Breast epithelium (tissue), 3 donors: ENCODE measurements around the gene NUP37.

ENCODE experiments used
- POLR2A ChIP-seq: fragments of 450-650 bp; IDR thresholded peaks from one replicate; pipeline ENCODE4 v1.6.1; 2016; ENCODE audit warnings: antibody characterized with exemption, mild to moderate bottlenecking, moderate library complexity
- POLR2AphosphoS5 ChIP-seq, 3 donors: sonication (generic); formaldehyde crosslinking; IDR thresholded peaks; one replicate each; pipeline ENCODE4 v1.6.1; 2017; ENCODE audit warnings: antibody characterized with exemption in 3 of 3
- TF ChIP-seq, protein P1 (sequence below), 3 donors: fragments of 450-650 bp; IDR thresholded peaks; one replicate each; pipeline ENCODE4 v1.5.1; 2016 to 2017; ENCODE audit warnings: antibody characterized with exemption in 3 of 3, mild to moderate bottlenecking in 3 of 3, moderate library complexity in 3 of 3

GRCh38 chr12:102031852-102032251 is 88.1 kb downstream of the NUP37 start:
- TF ChIP-seq POLR2A (no peak), POLR2AphosphoS5 (IDR thresholded peaks at IDR 0.05) (no peak)
- TF ChIP-seq, protein P1, sequence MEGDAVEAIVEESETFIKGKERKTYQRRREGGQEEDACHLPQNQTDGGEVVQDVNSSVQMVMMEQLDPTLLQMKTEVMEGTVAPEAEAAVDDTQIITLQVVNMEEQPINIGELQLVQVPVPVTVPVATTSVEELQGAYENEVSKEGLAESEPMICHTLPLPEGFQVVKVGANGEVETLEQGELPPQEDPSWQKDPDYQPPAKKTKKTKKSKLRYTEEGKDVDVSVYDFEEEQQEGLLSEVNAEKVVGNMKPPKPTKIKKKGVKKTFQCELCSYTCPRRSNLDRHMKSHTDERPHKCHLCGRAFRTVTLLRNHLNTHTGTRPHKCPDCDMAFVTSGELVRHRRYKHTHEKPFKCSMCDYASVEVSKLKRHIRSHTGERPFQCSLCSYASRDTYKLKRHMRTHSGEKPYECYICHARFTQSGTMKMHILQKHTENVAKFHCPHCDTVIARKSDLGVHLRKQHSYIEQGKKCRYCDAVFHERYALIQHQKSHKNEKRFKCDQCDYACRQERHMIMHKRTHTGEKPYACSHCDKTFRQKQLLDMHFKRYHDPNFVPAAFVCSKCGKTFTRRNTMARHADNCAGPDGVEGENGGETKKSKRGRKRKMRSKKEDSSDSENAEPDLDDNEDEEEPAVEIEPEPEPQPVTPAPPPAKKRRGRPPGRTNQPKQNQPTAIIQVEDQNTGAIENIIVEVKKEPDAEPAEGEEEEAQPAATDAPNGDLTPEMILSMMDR (IDR thresholded peaks at IDR 0.05): no peak
